Measurements from ENCODE around the gene RNASEH2B.

DNA sequence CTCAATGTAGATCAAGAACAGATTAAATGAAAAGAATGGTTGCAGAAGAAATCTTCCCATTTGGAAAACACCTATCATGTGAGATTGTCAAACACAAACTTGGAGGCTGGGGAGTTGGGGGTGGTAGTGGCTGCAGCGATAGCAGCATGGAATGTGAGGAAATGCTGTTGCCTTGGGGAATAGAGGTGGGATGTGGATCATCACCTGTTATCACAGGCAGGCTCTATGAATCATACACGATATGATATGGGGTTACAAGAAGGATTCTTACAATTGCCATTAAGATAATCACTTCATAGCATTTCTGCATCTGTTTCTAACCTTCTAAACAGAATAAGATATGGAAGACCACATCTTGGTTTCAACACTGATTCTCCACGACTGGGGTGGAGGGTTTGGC, 88.7 kb downstream of the RNASEH2B start:
- TF ChIP-seq POLR2A (IDR thresholded peaks at IDR 0.05; ENCODE audit: low read depth, low read length) = no peak
- no peak for TF ChIP-seq POLR2AphosphoS5 (IDR thresholded peaks at IDR 0.05; ENCODE audit: low read depth, low read length)

Measured in GM12892 (cell line).